ENCODE results near the gene MAP10. TPM values are rescaled to one million over a fixed set of nuclear protein-coding genes. Genes with fewer than 3 reads are reported as not detected.

Gene MAP10
- total RNA-seq, 1 donor from 2014 or later, result 2.0 TPM

GRCh38 chr1:232845406-232845955, 40.3 kb downstream of the MAP10 start:
- H3K27ac Mint-ChIP-seq, result no peak overlapping the region
- peaks cover 8% of the 10 kb centered on the region for H3K9me3 Mint-ChIP-seq
- H3K27me3 Mint-ChIP-seq, result no peaks in the 10 kb centered on the region
- peaks cover 10% of the 10 kb centered on the region for H3K4me1 Mint-ChIP-seq (ENCODE audit: unreplicated experiment)
- DNase-seq (ENCODE audit: extremely low spot score, unreplicated experiment), result no peak
- TF ChIP-seq, protein P1, sequence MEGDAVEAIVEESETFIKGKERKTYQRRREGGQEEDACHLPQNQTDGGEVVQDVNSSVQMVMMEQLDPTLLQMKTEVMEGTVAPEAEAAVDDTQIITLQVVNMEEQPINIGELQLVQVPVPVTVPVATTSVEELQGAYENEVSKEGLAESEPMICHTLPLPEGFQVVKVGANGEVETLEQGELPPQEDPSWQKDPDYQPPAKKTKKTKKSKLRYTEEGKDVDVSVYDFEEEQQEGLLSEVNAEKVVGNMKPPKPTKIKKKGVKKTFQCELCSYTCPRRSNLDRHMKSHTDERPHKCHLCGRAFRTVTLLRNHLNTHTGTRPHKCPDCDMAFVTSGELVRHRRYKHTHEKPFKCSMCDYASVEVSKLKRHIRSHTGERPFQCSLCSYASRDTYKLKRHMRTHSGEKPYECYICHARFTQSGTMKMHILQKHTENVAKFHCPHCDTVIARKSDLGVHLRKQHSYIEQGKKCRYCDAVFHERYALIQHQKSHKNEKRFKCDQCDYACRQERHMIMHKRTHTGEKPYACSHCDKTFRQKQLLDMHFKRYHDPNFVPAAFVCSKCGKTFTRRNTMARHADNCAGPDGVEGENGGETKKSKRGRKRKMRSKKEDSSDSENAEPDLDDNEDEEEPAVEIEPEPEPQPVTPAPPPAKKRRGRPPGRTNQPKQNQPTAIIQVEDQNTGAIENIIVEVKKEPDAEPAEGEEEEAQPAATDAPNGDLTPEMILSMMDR (conservative IDR thresholded peaks at IDR 0.05), result no peak
- no peak overlapping the region for H3K4me3 Mint-ChIP-seq
- no peaks in the 10 kb centered on the region for H3K36me3 Mint-ChIP-seq

- Mint-ChIP-seq H3K9me3 (peaks cover 4% of the 10 kb centered on the region), H3K4me1 (ENCODE audit: unreplicated experiment) (peaks cover 6% of the 10 kb centered on the region), H3K27me3 (no peaks in the 10 kb centered on the region), H3K27ac (no peak overlapping the region), H3K36me3 (no peaks in the 10 kb centered on the region), H3K4me3 (no peak overlapping the region)
- no peak for DNase-seq (ENCODE audit: extremely low spot score, unreplicated experiment)
- TF ChIP-seq, protein P1 (conservative IDR thresholded peaks at IDR 0.05), result no peak
Observed at GRCh38 chr1:232851532-232851931, 46.3 kb downstream of the MAP10 start.

DNA sequence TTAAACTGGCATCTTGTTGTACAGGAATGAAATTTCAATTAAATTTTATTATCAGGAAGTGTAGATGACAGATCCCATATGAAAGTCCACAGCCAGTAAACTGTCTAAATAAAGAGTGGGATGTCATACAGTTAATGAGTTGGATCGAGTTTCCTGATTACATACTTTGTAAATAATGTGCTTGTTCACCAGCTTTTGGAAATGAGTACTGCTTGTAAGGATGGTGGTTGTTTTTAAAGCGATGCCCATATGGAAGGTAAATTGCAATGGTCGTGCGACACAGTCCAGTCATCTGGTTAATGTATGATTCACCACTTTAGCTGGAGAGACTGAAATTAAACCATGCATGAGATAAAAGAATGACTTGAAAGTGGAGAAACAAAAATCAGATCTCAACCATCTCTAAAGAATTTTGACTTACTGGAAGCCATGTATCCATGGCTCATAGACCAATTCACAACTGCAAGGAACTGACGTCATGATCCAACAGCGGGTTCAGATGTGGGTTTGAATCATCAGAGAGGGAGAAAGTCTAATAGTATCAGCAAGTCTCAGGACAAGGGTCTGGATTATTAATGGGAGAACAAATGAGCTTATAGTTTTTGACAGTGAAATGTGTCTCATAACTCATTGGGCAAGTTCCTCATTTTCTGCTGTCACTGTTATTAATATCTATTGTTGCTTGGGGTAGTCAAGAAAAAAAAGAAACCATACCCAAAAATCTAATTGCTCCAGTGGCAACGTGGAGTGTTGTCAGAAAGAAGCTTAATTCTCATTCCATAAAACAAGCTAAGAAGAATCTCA, 49.0 kb downstream of the MAP10 start:
- TF ChIP-seq, protein P1 (conservative IDR thresholded peaks at IDR 0.05), result no peak
- Mint-ChIP-seq H3K36me3 (no peaks in the 10 kb centered on the region), H3K9me3 (no peaks in the 10 kb centered on the region), H3K27ac (no peak overlapping the region), H3K27me3 (peaks cover 8% of the 10 kb centered on the region), H3K4me3 (no peak overlapping the region), H3K4me1 (ENCODE audit: unreplicated experiment) (peaks cover 6% of the 10 kb centered on the region)
- no peak for DNase-seq (ENCODE audit: extremely low spot score, unreplicated experiment)

GRCh38 chr1:232854798-232855159, 49.6 kb downstream of the MAP10 start:
- Mint-ChIP-seq H3K4me3 (no peak overlapping the region), H3K4me1 (ENCODE audit: unreplicated experiment) (peaks cover 6% of the 10 kb centered on the region), H3K9me3 (no peaks in the 10 kb centered on the region), H3K27me3 (peaks cover 8% of the 10 kb centered on the region), H3K27ac (no peak overlapping the region), H3K36me3 (no peaks in the 10 kb centered on the region)
- TF ChIP-seq, protein P1 (conservative IDR thresholded peaks at IDR 0.05), result no peak
- no peak for DNase-seq (ENCODE audit: extremely low spot score, unreplicated experiment)

GRCh38 chr1:232856541-232856940, 51.3 kb downstream of the MAP10 start:
- Mint-ChIP-seq H3K4me3 (no peak overlapping the region), H3K4me1 (ENCODE audit: unreplicated experiment) (peaks cover 6% of the 10 kb centered on the region), H3K27me3 (peaks cover 8% of the 10 kb centered on the region), H3K27ac (no peak overlapping the region), H3K36me3 (no peaks in the 10 kb centered on the region), H3K9me3 (no peaks in the 10 kb centered on the region)
- TF ChIP-seq, protein P1 (conservative IDR thresholded peaks at IDR 0.05), result no peak
- DNase-seq (ENCODE audit: extremely low spot score, unreplicated experiment), result no peak

Other genes starting within 250 kb of the MAP10 start
- 35.6 and 45.6 TPM in 2 replicates for gene SIPA1L2, start 175.3 kb upstream of the MAP10 start, total RNA-seq (ENCODE audit: low replicate concordance)
- gene NTPCR, start 145.2 kb downstream of the MAP10 start, total RNA-seq (ENCODE audit: low replicate concordance), result 49.6 and 57.1 TPM in 2 replicates